HepG2 (cell line): Measurements from ENCODE around the gene CAMTA1. TPM values are rescaled to one million over a fixed set of nuclear protein-coding genes. Genes with fewer than 3 reads are reported as not detected.

Experiments
- E2F5 ChIP-seq: sonication (generic); formaldehyde crosslinking; conservative IDR thresholded peaks from 2 replicates; pipeline ENCODE4 v1.4.0; 2020; ENCODE audit warnings: missing genetic modification reagents
- KAT8 ChIP-seq: IDR thresholded peaks from 2 replicates; pipeline ENCODE4 v1.6.1; 2016; ENCODE audit warnings: missing genetic modification reagents, missing compliant biosample characterization
- LRRFIP1 ChIP-seq: sonication (generic); formaldehyde crosslinking; conservative IDR thresholded peaks from 2 replicates; pipeline ENCODE4 v1.4.0; 2020; ENCODE audit warnings: missing genetic modification reagents
- NR3C1 ChIP-seq: sonication (generic); formaldehyde crosslinking; IDR thresholded peaks from 2 replicates; pipeline ENCODE4 v1.4.0; 2020; ENCODE audit warnings: missing genetic modification reagents
- POLR2AphosphoS2 ChIP-seq: IDR thresholded peaks from 2 replicates; pipeline ENCODE4 v1.6.1; 2011; ENCODE audit warnings: low read depth, low read length, improper control_type of control experiment
- RERE ChIP-seq: IDR thresholded peaks from 2 replicates; pipeline ENCODE4 v1.6.1; 2016; ENCODE audit warnings: low read depth, missing genetic modification reagents, missing compliant biosample characterization
- SALL2 ChIP-seq: sonication (generic); formaldehyde crosslinking; IDR thresholded peaks from 2 replicates; pipeline ENCODE4 v1.8.1; 2023; ENCODE audit warnings: mild to moderate bottlenecking, missing genetic modification reagents, inconsistent platforms
- SMAD9 ChIP-seq: sonication (generic); formaldehyde crosslinking; IDR thresholded peaks from 2 replicates; pipeline ENCODE4 v1.5.1; 2020; ENCODE audit warnings: mild to moderate bottlenecking, missing genetic modification reagents
- ZBTB20 ChIP-seq: sonication (generic); formaldehyde crosslinking; IDR thresholded peaks from 2 replicates; pipeline ENCODE4 v1.8.1; 2023; ENCODE audit warnings: missing genetic modification reagents, low read depth, mild to moderate bottlenecking, borderline replicate concordance
- ZNF33B ChIP-seq: sonication (generic); formaldehyde crosslinking; IDR thresholded peaks from 2 replicates; pipeline ENCODE4 v1.5.1; 2020; ENCODE audit warnings: mild to moderate bottlenecking, missing genetic modification reagents
- ZNF549 ChIP-seq: sonication (generic); formaldehyde crosslinking; IDR thresholded peaks from 2 replicates; pipeline ENCODE4 v1.5.0; 2020; ENCODE audit warnings: missing genetic modification reagents
- ZNF687 ChIP-seq: sonication (generic); formaldehyde crosslinking; IDR thresholded peaks from 2 replicates; pipeline ENCODE4 v1.5.1; 2020; ENCODE audit warnings: mild to moderate bottlenecking, missing genetic modification reagents, moderate library complexity
- ZNF7 ChIP-seq: IDR thresholded peaks from 2 replicates; pipeline ENCODE4 v1.6.1; 2016; ENCODE audit warnings: missing biosample characterization, missing genetic modification reagents
- ZNF782 ChIP-seq: sonication (generic); formaldehyde crosslinking; IDR thresholded peaks from 2 replicates; pipeline ENCODE4 v1.4.0; 2020; ENCODE audit warnings: missing genetic modification reagents, mild to moderate bottlenecking, borderline replicate concordance
- ZNF883 ChIP-seq: sonication (generic); formaldehyde crosslinking; IDR thresholded peaks from 2 replicates; pipeline ENCODE4 v1.5.1; 2020; ENCODE audit warnings: mild to moderate bottlenecking, missing genetic modification reagents; ENCODE audit errors: not compliant biosample characterization
- ZSCAN30 ChIP-seq: sonication (generic); formaldehyde crosslinking; IDR thresholded peaks from 2 replicates; pipeline ENCODE4 v1.5.0; 2020; ENCODE audit warnings: mild to moderate bottlenecking, missing genetic modification reagents
- polyA plus RNA-seq, 8 experiments: library from polyadenylated mRNA; depleted of rRNA in 3 of 8; stranded (reverse) in 7 of 8; unstranded in 1 of 8; fragments of >200 nt; fragmentation: Illumina TruSeq in 4 of 8; extraction: Trizol in 4 of 8; gene quantifications; 2 replicates each; pipeline versions ENCODE4 v1.2.1 to v1.2.3, GENCODE V29; 2011 to 2016; ENCODE audit warnings: low read depth in 4 of 8, missing spikeins in 1 of 8, mixed read lengths in 1 of 8; ENCODE audit not compliant: insufficient read depth in 1 of 8
- total RNA-seq, 5 experiments: library from RNA; depleted of rRNA; stranded (reverse); fragments of >200 nt; fragmentation: Illumina TruSeq; extraction: Trizol; gene quantifications; 2 replicates each; pipeline ENCODE4 v1.2.3, GENCODE V29; 2016; ENCODE audit warnings: low read depth in 1 of 5

The CAMTA1 gene
- total and polyA plus RNA-seq, 2 of the 13 experiments (the other 11 are each of a cell fraction or from before 2014, with no cell fraction given) = 25.0 to 36.4 TPM

GRCh38 chr1:6784560-6785317, 515 bp upstream of the CAMTA1 start (continued):
- TF ChIP-seq RERE (CRISPR knock-in tag) (no peak), ZBTB20 (CRISPR knock-in tag) (0 out of 2 replicates have a peak, but pooled peaks have one; percentile 29), ZNF883 (peak; percentile 68), ZNF687 (CRISPR knock-in tag) (peak; percentile 90), POLR2AphosphoS2 (no peak), ZNF7 (CRISPR knock-in tag) (no peak), ZNF33B (CRISPR knock-in tag) (peak; percentile 86; the same call in 1 of the 2 replicates), ZNF782 (no peak), ZSCAN30 (CRISPR knock-in tag) (no peak), NR3C1 (CRISPR knock-in tag) (no peak), ZNF549 (CRISPR knock-in tag) (no peak), KAT8 (CRISPR knock-in tag) (no peak), LRRFIP1 (no peak), SALL2 (peak; percentile 81), SMAD9 (CRISPR knock-in tag) (peak; percentile 68; the same call in 1 of the 2 replicates), E2F5 (CRISPR knock-in tag) (peak; percentile 67; the same call in 1 of the 2 replicates)
